GM12873 (cell line): ENCODE data around the gene KCNH1.

Experiments used
- TF ChIP-seq, protein P1 (sequence below): IDR thresholded peaks from 2 replicates; pipeline ENCODE4 v1.5.1; 2012; ENCODE audit warnings: low read depth, mild to moderate bottlenecking, moderate library complexity, low read length, control low read depth; ENCODE audit not compliant: insufficient read depth; ENCODE audit errors: missing control alignments

Gene KCNH1

GRCh38 chr1:210707300-210708240 lies 426.4 kb downstream of the KCNH1 start:
- TF ChIP-seq, protein P1, sequence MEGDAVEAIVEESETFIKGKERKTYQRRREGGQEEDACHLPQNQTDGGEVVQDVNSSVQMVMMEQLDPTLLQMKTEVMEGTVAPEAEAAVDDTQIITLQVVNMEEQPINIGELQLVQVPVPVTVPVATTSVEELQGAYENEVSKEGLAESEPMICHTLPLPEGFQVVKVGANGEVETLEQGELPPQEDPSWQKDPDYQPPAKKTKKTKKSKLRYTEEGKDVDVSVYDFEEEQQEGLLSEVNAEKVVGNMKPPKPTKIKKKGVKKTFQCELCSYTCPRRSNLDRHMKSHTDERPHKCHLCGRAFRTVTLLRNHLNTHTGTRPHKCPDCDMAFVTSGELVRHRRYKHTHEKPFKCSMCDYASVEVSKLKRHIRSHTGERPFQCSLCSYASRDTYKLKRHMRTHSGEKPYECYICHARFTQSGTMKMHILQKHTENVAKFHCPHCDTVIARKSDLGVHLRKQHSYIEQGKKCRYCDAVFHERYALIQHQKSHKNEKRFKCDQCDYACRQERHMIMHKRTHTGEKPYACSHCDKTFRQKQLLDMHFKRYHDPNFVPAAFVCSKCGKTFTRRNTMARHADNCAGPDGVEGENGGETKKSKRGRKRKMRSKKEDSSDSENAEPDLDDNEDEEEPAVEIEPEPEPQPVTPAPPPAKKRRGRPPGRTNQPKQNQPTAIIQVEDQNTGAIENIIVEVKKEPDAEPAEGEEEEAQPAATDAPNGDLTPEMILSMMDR = no peak

GRCh38 chr1:210706246-210706645 lies 427.7 kb downstream of the KCNH1 start:
- TF ChIP-seq, protein P1 = no peak

DNA sequence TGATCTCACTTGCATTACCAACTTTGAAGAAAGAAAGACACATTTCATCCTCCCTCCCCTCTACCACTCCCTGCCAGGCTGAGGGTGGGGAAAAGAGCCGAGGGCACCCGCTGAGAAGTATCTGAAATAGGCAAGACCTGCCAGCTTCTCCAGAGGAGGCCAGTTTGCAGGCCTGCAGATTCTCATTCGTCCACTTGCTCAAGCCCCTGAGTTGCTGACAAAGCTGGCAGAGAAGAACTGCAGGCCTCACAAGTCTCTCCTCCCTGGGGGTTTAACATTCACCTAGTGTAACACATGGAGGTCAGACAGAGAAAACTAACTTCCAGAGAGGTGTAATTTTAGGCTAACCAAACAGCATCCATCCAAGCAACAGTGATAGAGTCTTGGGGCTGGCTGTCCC lies 428.9 kb downstream of the KCNH1 start:
- TF ChIP-seq, protein P1 = no peak

DNA sequence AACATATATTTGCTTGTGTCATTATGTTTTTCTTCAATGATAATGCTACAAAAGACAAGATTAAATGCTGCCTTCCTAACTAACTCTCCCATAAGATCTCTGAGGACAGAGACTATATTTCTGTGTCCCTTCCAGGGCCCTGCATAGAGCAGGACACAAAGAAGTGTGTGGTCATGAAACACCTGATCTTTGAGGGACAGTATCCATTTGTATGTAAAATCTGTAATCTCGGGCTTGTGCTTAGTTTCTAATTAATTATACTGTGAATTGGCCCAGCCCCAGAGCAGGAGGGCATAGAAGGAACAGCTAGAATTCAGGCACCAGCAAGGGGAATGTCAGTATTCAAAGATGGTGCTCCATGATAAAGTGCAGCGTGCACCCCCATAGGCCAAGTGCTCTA lies 430.4 kb downstream of the KCNH1 start:
- TF ChIP-seq, protein P1 = no peak

- TF ChIP-seq, protein P1 = no peak
Measured at GRCh38 chr1:210702506-210702905, 431.4 kb downstream of the KCNH1 start.

DNA sequence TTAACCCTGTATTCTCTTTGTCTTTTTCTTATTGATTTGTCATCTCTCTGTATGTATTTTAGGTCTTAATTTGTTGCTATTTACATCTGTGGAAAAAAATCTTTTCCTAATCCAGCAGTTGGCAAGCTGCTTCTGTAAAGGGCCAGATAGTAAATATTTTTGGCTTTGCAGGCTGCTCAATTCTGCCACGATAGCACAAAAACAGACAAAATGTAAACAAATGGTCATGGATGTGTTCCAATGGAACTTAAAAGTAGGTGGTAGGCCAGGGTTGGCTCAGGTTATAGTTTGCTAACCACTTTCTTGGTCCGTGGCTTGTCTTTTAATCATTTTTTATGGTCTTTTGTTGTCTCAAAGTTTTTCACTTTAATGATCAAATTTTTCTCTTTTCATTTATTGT lies 433.4 kb downstream of the KCNH1 start:
- TF ChIP-seq, protein P1 = no peak

- TF ChIP-seq, protein P1 = no peak
Measured at GRCh38 chr1:210700083-210700482, 433.9 kb downstream of the KCNH1 start.
